ENCODE data around the gene ATP10A.

Gene ATP10A

DNA sequence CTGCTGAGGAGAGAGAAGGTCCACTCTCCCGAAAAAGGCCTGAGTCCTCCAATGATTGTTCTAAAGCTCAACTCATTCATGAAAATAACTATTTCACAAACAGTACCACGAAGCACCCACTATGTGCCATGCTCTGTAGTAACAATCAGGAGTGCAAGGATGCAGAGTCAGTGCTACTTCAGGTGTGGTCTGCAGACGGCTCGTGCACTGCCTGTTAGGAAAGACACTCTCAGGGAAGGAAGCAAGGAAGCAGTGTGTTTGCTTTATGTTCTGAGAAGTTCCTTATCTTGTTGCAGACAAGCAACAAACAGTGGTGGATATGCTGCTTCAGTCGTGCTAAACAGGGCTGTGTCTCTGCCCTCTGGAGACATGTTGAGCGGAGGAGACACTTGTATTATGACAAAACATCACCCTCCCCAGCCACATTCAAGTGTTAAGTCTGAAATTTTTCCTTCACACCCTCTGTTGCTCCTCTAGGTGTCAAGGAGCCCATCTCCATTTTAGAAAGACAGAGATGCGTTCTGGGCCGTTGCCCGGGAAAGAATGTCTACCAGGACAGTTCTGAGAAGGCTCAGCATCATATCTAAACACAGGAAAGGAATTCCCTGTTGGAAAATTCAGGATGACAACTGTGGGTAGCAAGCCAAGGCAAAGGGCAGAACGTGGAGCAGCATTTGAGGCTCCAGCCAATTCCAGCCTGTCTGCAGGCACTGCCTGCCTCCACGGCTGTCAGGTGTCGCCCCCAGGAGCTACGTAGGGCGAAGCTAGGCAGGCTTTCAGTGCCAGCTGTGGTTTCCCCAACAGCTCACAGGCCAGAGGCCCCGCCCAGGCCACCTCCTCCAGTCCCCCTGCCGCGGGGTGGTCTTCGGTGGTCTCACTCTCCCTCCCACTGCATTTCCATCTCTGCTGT, 13.4 kb upstream of the ATP10A start:
- TF ChIP-seq, protein P1, sequence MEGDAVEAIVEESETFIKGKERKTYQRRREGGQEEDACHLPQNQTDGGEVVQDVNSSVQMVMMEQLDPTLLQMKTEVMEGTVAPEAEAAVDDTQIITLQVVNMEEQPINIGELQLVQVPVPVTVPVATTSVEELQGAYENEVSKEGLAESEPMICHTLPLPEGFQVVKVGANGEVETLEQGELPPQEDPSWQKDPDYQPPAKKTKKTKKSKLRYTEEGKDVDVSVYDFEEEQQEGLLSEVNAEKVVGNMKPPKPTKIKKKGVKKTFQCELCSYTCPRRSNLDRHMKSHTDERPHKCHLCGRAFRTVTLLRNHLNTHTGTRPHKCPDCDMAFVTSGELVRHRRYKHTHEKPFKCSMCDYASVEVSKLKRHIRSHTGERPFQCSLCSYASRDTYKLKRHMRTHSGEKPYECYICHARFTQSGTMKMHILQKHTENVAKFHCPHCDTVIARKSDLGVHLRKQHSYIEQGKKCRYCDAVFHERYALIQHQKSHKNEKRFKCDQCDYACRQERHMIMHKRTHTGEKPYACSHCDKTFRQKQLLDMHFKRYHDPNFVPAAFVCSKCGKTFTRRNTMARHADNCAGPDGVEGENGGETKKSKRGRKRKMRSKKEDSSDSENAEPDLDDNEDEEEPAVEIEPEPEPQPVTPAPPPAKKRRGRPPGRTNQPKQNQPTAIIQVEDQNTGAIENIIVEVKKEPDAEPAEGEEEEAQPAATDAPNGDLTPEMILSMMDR (IDR thresholded peaks at IDR 0.05) = no peak
- H3K36me3 ChIP-seq = no peaks in the 10 kb centered on the region
- H3K4me3 ChIP-seq (ENCODE audit: low read depth in 1 of 2, low read length in 1 of 2) = no peak overlapping the region
- no peak overlapping the region for H3K27ac ChIP-seq
- no peaks in the 10 kb centered on the region for H3K27me3 ChIP-seq
- H3K4me1 ChIP-seq (ENCODE audit: control insufficient read depth in 1 of 2, insufficient read depth in 1 of 2, low read depth in 1 of 2, low read length in 1 of 2) = no peaks in the 10 kb centered on the region
- H3K9me3 ChIP-seq = no peaks in the 10 kb centered on the region

DNA sequence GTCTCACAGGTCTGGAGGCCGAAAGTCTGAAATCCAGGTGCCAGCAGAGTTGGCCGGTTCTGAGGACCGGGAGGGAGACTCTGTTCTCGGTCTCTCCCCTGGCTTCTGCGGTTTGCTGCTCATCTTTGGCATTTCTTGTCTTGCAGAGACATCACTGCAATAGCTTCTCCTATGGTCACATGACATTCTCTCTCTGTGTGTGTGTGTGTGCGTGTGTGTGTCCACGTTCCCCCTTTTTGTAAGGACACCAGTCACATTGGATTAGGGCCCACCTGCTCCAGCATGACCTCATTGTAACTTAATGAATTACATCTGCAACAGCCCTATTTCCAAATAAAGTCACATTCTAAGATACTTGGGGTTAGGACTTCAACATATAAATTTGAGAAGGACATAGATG, 12.4 kb upstream of the ATP10A start:
- Histone ChIP-seq H3K4me1 (ENCODE audit: control insufficient read depth in 1 of 2, insufficient read depth in 1 of 2, low read depth in 1 of 2, low read length in 1 of 2) (no peaks in the 10 kb centered on the region), H3K27ac (no peak overlapping the region), H3K4me3 (ENCODE audit: low read depth in 1 of 2, low read length in 1 of 2) (no peak overlapping the region), H3K27me3 (no peaks in the 10 kb centered on the region), H3K36me3 (no peaks in the 10 kb centered on the region), H3K9me3 (no peaks in the 10 kb centered on the region)
- TF ChIP-seq, protein P1 (IDR thresholded peaks at IDR 0.05) = no peak

DNA sequence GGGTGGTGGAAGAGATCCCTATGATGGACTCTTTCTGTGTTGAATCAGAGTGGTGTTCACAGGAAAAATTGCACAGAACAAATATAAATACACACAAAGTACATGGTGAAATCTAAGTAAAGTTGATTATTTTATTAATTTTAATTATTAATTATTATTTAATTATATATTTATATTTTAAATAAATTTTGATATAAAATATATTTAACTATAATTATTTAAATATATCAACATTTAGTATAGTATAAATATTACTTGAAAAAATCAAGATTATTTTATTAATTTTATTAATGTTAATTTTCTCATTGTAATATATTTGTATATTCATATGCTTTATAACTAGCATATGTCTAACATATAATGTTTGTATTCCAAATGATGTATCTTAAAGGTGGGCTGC, 11.3 kb upstream of the ATP10A start:
- TF ChIP-seq, protein P1 (IDR thresholded peaks at IDR 0.05) = no peak
- Histone ChIP-seq H3K27me3 (no peaks in the 10 kb centered on the region), H3K36me3 (no peaks in the 10 kb centered on the region), H3K4me3 (ENCODE audit: low read depth in 1 of 2, low read length in 1 of 2) (no peak overlapping the region), H3K27ac (no peak overlapping the region), H3K4me1 (ENCODE audit: control insufficient read depth in 1 of 2, insufficient read depth in 1 of 2, low read depth in 1 of 2, low read length in 1 of 2) (no peaks in the 10 kb centered on the region), H3K9me3 (no peaks in the 10 kb centered on the region)

DNA sequence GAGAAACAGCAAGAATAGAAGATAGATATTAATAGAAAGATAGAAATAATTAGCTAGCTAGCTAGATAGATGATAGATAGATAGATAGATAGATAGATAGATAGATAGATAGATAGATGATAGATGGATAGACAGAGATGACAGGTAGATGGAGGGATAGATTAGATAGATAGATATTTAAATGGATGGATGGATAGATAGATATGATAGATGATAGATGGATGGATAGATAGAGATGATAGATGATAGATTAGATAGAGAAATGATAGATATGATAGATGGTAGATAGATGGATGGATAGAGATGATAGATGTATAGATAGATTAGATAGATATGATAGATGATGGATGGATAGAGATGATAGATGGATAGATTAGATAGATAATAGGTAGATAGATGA, 8.3 kb upstream of the ATP10A start:
- no peak overlapping the region for H3K27ac ChIP-seq
- H3K36me3 ChIP-seq = no peaks in the 10 kb centered on the region
- no peak overlapping the region for H3K4me3 ChIP-seq (ENCODE audit: low read depth in 1 of 2, low read length in 1 of 2)
- no peaks in the 10 kb centered on the region for H3K27me3 ChIP-seq
- H3K4me1 ChIP-seq (ENCODE audit: control insufficient read depth in 1 of 2, insufficient read depth in 1 of 2, low read depth in 1 of 2, low read length in 1 of 2) = no peaks in the 10 kb centered on the region
- TF ChIP-seq, protein P1 (IDR thresholded peaks at IDR 0.05) = no peak
- H3K9me3 ChIP-seq = no peaks in the 10 kb centered on the region

DNA sequence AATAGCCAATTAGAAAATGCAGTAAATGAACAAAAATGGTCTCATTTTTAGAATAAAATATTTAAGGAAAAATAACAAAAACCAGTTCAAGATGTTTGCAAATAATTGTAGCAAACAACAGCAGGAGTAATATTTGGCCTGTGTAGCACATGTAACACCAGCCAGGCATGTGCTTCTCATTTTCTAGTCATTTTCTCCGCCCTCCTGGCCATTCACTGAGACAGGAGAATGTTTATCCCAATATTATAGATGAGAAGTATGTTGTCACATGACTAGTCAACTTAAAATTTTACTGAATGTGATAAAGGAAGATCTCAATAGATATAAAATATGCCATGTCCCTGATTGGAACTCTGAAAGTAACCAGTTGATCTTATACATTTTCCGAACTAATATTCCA, 7.8 kb upstream of the ATP10A start:
- TF ChIP-seq, protein P1 (IDR thresholded peaks at IDR 0.05) = no peak

More for the DNA sequence above, 7.8 kb upstream of the ATP10A start:
- no peaks in the 10 kb centered on the region for H3K9me3 ChIP-seq
- no peak overlapping the region for H3K4me3 ChIP-seq (ENCODE audit: low read depth in 1 of 2, low read length in 1 of 2)
- no peaks in the 10 kb centered on the region for H3K27me3 ChIP-seq
- no peaks in the 10 kb centered on the region for H3K4me1 ChIP-seq (ENCODE audit: control insufficient read depth in 1 of 2, insufficient read depth in 1 of 2, low read depth in 1 of 2, low read length in 1 of 2)
- H3K36me3 ChIP-seq = no peaks in the 10 kb centered on the region
- H3K27ac ChIP-seq = no peak overlapping the region
